ENCODE results near the gene CRYBG3. TPM values are rescaled to one million over a fixed set of nuclear protein-coding genes. Genes with fewer than 3 reads are reported as not detected.

CRYBG3 gene
- total and polyA plus RNA-seq, 2 experiments from 2014 or later: 4.3 to 16.9 TPM

- H3K79me2 ChIP-seq (ENCODE audit: insufficient read depth): no peaks in the 10 kb centered on the region
- H3K4me1 ChIP-seq (ENCODE audit: insufficient read depth): peaks cover 8% of the 10 kb centered on the region
- no peak overlapping the region for H3K9ac ChIP-seq
- TF ChIP-seq EZH2phosphoT487 (IDR thresholded peaks at IDR 0.05; ENCODE audit: insufficient read depth, low read depth) (no peak), EZH2 (IDR thresholded peaks at IDR 0.05; ENCODE audit: insufficient read depth, poor library complexity, severe bottlenecking) (no peak)
- no peak for DNase-seq
- peaks cover 5% of the 10 kb centered on the region; the same call in 1 of the 2 replicates for H3F3A ChIP-seq (ENCODE audit: insufficient read depth)
- H2AFZ ChIP-seq: no peak overlapping the region
- H3K27me3 ChIP-seq (replicated peaks; ENCODE audit: insufficient read depth): no peaks in the 10 kb centered on the region
- H3K9me2 ChIP-seq (ENCODE audit: insufficient read depth): no peaks in the 10 kb centered on the region
- H3K4me3 ChIP-seq: no peak overlapping the region
- no peaks in the 10 kb centered on the region for H3K9me3 ChIP-seq (ENCODE audit: low read depth)
- 46 to 47% methylated on average over 3 of the region's 3 CpGs for WGBS, 2 experiments (ENCODE audit: low coverage in 1 of 2, low lambda C conversion rate in 2 of 2, missing lambda C conversion rate in 2 of 2)
- H3K36me3 ChIP-seq (ENCODE audit: low read depth): peaks cover 21% of the 10 kb centered on the region
- H4K20me1 ChIP-seq (ENCODE audit: insufficient read depth): no peaks in the 10 kb centered on the region
- in situ Hi-C loops (cut with MboI): no loop called here
- H3K4me2 ChIP-seq (ENCODE audit: unreplicated experiment): no peak overlapping the region
- no peak overlapping the region for H3K27ac ChIP-seq
Observed at GRCh38 chr3:97885931-97886824, 64.4 kb downstream of the CRYBG3 start.

GRCh38 chr3:97889814-97890213 lies 68.0 kb downstream of the CRYBG3 start:
- H3K27me3 ChIP-seq (replicated peaks; ENCODE audit: insufficient read depth): no peaks in the 10 kb centered on the region
- 98 to 99% methylated on average over 3 of the region's 3 CpGs for WGBS, 2 experiments (ENCODE audit: low coverage in 1 of 2, low lambda C conversion rate in 2 of 2, missing lambda C conversion rate in 2 of 2)
- H4K20me1 ChIP-seq (ENCODE audit: insufficient read depth): no peaks in the 10 kb centered on the region
- TF ChIP-seq EZH2phosphoT487 (IDR thresholded peaks at IDR 0.05; ENCODE audit: insufficient read depth, low read depth) (no peak), EZH2 (IDR thresholded peaks at IDR 0.05; ENCODE audit: insufficient read depth, poor library complexity, severe bottlenecking) (no peak)
- H3K27ac ChIP-seq: no peak overlapping the region
- H3K9ac ChIP-seq: no peak overlapping the region
- H3K4me1 ChIP-seq (ENCODE audit: insufficient read depth): no peaks in the 10 kb centered on the region
- H3K4me3 ChIP-seq: no peak overlapping the region
- no peak overlapping the region for H2AFZ ChIP-seq
- in situ Hi-C loops (cut with MboI): no loop called here
- no peaks in the 10 kb centered on the region for H3K79me2 ChIP-seq (ENCODE audit: insufficient read depth)
- no peaks in the 10 kb centered on the region for H3K9me2 ChIP-seq (ENCODE audit: insufficient read depth)
- H3F3A ChIP-seq (ENCODE audit: insufficient read depth): no peaks in the 10 kb centered on the region
- H3K4me2 ChIP-seq (ENCODE audit: unreplicated experiment): no peak overlapping the region
- DNase-seq: no peak
- H3K36me3 ChIP-seq (ENCODE audit: low read depth): peaks cover 28% of the 10 kb centered on the region
- H3K9me3 ChIP-seq (ENCODE audit: low read depth): no peaks in the 10 kb centered on the region

GRCh38 chr3:97892852-97893251 lies 71.0 kb downstream of the CRYBG3 start:
- no peak for DNase-seq
- WGBS, 2 experiments (ENCODE audit: low coverage in 1 of 2, low lambda C conversion rate in 2 of 2, missing lambda C conversion rate in 2 of 2): 96 to 100% methylated on average over 1 of the region's 1 CpG
- H3K79me2 ChIP-seq (ENCODE audit: insufficient read depth): no peaks in the 10 kb centered on the region
- H3K4me3 ChIP-seq: no peak overlapping the region
- peaks cover 29% of the 10 kb centered on the region for H3K36me3 ChIP-seq (ENCODE audit: low read depth)
- 0 out of 2 replicates have a peak, but pooled peaks cover 5% of the 10 kb centered on the region for H4K20me1 ChIP-seq (ENCODE audit: insufficient read depth)
- H3K27me3 ChIP-seq (replicated peaks; ENCODE audit: insufficient read depth): no peaks in the 10 kb centered on the region
- no peaks in the 10 kb centered on the region for H3K4me1 ChIP-seq (ENCODE audit: insufficient read depth)
- H3K4me2 ChIP-seq (ENCODE audit: unreplicated experiment): no peak overlapping the region
- H3K27ac ChIP-seq: no peak overlapping the region
- TF ChIP-seq EZH2phosphoT487 (IDR thresholded peaks at IDR 0.05; ENCODE audit: insufficient read depth, low read depth) (no peak), EZH2 (IDR thresholded peaks at IDR 0.05; ENCODE audit: insufficient read depth, poor library complexity, severe bottlenecking) (no peak)
- no peaks in the 10 kb centered on the region for H3K9me3 ChIP-seq (ENCODE audit: low read depth)
- H3K9me2 ChIP-seq (ENCODE audit: insufficient read depth): no peaks in the 10 kb centered on the region
- H2AFZ ChIP-seq: no peak overlapping the region
- in situ Hi-C loops (cut with MboI): no loop called here
- no peak overlapping the region for H3K9ac ChIP-seq
- H3F3A ChIP-seq (ENCODE audit: insufficient read depth): no peaks in the 10 kb centered on the region

GRCh38 chr3:97895216-97895615 lies 73.4 kb downstream of the CRYBG3 start:
- Histone ChIP-seq H3K4me1 (ENCODE audit: insufficient read depth) (no peaks in the 10 kb centered on the region), H3K36me3 (ENCODE audit: low read depth) (peaks cover 14% of the 10 kb centered on the region), H3K79me2 (ENCODE audit: insufficient read depth) (no peaks in the 10 kb centered on the region), H3K9ac (no peak overlapping the region), H2AFZ (no peak overlapping the region), H3K9me3 (ENCODE audit: low read depth) (no peaks in the 10 kb centered on the region), H3K4me3 (no peak overlapping the region), H3F3A (ENCODE audit: insufficient read depth) (no peaks in the 10 kb centered on the region), H3K9me2 (ENCODE audit: insufficient read depth) (no peaks in the 10 kb centered on the region), H3K4me2 (ENCODE audit: unreplicated experiment) (no peak overlapping the region), H4K20me1 (ENCODE audit: insufficient read depth) (0 out of 2 replicates have a peak, but pooled peaks cover 5% of the 10 kb centered on the region), H3K27me3 (replicated peaks; ENCODE audit: insufficient read depth) (no peaks in the 10 kb centered on the region), H3K27ac (no peak overlapping the region)
- whole genome bisulfite sequencing, 2 experiments (ENCODE audit: low coverage in 1 of 2, low lambda C conversion rate in 2 of 2, missing lambda C conversion rate in 2 of 2): 80 to 84% methylated on average over 3 of the region's 3 CpGs
- TF ChIP-seq EZH2phosphoT487 (IDR thresholded peaks at IDR 0.05; ENCODE audit: insufficient read depth, low read depth) (no peak), EZH2 (IDR thresholded peaks at IDR 0.05; ENCODE audit: insufficient read depth, poor library complexity, severe bottlenecking) (no peak)
- no peak for DNase-seq
- in situ Hi-C loops (cut with MboI): no loop called here
